HG02571 (cell line): Measurements from ENCODE around the gene PLOD1.
"Not testable (repeated sequence)": the region's sequence is repeated elsewhere in the genome, so short reads cannot be mapped to it uniquely, and the experiment has no call there.

ENCODE experiments used
- ATAC-seq: cut with Tn5 transposase; IDR thresholded peaks from one replicate; pipeline ENCODE4 v1.9.1; 2021; ENCODE audit warnings: mild to moderate bottlenecking, moderate library complexity; ENCODE audit not compliant: unreplicated experiment

PLOD1 gene

GRCh38 chr1:11934302-11935056 lies at the start of gene PLOD1:
TSS of gene PLOD1 (plus strand) at chr1:11934717. CDS start at chr1:11934780, 63 bp downstream.
- ATAC-seq: peak; percentile 83

DNA sequence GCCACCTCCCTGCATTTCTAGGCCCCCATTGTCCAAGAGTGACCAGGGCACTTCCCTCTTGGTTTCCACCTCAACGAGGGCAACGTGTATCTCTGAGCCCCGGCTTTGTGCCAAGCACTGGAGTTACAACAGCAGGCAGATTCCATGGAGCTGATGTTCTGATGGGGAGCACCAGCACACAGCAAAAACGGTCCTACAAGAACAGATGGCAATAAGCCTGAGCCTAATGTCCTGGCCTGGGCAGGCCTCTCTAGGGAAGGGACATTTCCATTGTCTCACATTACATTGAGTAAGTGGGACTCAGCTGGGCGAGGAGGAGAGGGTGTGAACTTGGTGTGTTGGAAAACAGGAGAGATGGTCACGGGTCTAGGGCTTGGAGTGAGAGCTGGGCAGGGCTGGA lies 48.6 kb upstream of the PLOD1 start:
- ATAC-seq: no peak

GRCh38 chr1:11886986-11887665 lies 47.4 kb upstream of the PLOD1 start:
- ATAC-seq: no peak

- ATAC-seq: no peak
Observed at GRCh38 chr1:11887666-11888007, 46.9 kb upstream of the PLOD1 start.

DNA sequence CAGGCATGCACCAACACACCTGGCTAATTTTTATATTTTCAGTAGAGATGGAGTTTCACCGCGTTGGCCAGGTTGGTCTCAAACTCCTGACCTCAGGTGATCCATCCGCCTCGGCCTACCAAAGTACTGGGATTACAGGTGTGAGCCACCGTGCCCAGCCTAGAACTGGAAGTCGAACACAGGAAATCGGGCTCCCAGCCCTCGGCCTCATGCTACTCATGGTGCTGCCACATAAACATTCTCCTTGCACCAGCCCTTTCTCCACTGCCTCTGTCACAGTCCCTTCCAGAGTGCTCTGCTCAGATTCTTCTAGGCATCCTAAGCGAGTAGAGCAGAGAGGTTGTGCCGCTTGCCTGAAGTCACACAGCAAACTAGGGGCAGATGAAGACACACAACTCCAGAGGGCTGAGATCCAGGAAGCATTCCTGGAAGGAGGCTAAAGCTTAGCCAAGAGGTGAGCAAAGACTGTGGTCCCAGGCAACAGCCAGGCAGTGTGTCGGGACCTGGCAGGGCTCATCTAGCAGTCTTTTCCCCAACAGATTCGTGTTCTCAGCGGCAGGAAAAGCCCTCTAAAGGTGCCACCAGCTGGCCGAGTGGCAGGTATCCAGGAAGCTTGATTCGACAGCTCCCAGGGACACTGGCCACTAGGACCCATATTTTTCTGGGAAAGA lies 46.2 kb upstream of the PLOD1 start:
- no peak for ATAC-seq

- ATAC-seq: no peak
Observed at GRCh38 chr1:11888877-11889208, 45.7 kb upstream of the PLOD1 start.

- no peak for ATAC-seq
Observed at GRCh38 chr1:11891433-11892186, 42.9 kb upstream of the PLOD1 start.

GRCh38 chr1:11893907-11894251 lies 40.6 kb upstream of the PLOD1 start:
- no peak for ATAC-seq

GRCh38 chr1:11894501-11894900 lies 40.0 kb upstream of the PLOD1 start:
- ATAC-seq: not testable (repeated sequence)

- ATAC-seq: no peak
Observed at GRCh38 chr1:11898086-11898785, 36.3 kb upstream of the PLOD1 start.

DNA sequence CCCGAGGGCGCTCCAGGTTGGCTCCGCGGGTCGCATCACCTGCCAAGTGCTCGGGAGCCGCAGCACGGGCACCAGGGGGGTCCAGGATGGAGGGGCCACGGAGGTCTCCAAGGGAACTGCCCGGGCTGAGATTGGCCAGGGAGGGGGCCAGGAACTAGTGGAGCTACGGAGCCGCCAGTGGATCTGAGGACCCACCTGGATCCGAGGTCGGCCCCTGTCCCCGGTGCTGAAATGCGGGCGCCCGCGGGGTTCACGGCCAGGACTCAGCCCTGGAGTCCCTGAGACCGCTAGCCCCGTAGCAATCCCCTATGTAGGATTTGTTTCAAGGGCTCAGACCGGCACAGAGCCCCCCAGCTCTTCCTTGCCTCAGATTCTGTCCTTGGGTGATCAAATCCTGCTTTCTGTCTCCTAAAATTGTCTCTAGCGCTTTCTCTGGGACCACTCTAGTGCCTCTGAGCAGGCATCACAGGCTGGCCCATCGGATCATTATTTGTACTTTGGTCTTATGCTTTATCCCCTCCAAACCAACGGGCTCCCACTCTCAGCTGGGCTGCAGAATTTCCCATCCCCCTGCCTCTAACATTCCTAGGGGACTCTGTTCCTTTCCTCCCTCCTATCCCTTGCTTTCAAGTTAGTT lies 35.6 kb upstream of the PLOD1 start:
- ATAC-seq: no peak

- ATAC-seq: not testable (repeated sequence)
Observed at GRCh38 chr1:11901446-11901845, 33.1 kb upstream of the PLOD1 start.

- no peak for ATAC-seq
Observed at GRCh38 chr1:11903210-11903609, 31.3 kb upstream of the PLOD1 start.

DNA sequence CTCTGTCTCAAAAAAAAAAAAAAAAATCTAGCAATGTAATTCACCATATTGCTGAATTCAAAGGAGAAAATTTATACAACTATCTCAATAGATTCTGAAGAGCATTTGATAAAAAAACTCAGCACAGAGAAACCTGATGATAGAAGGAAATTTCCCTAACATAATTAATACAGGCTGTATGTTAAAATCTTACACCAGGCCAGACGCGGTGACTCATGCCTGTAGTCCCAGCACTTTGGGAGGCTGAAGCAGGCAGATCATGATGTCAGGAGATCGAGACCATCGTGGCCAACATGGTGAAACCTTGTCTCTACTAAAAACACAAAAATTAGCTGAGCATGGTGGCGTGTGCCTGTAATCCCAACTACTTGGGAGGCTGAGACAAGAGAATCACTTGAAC lies 30.4 kb upstream of the PLOD1 start:
- not testable (repeated sequence) for ATAC-seq

GRCh38 chr1:11904978-11905377 lies 29.5 kb upstream of the PLOD1 start:
- ATAC-seq: no peak

- no peak for ATAC-seq
Observed at GRCh38 chr1:11906870-11907269, 27.6 kb upstream of the PLOD1 start.

DNA sequence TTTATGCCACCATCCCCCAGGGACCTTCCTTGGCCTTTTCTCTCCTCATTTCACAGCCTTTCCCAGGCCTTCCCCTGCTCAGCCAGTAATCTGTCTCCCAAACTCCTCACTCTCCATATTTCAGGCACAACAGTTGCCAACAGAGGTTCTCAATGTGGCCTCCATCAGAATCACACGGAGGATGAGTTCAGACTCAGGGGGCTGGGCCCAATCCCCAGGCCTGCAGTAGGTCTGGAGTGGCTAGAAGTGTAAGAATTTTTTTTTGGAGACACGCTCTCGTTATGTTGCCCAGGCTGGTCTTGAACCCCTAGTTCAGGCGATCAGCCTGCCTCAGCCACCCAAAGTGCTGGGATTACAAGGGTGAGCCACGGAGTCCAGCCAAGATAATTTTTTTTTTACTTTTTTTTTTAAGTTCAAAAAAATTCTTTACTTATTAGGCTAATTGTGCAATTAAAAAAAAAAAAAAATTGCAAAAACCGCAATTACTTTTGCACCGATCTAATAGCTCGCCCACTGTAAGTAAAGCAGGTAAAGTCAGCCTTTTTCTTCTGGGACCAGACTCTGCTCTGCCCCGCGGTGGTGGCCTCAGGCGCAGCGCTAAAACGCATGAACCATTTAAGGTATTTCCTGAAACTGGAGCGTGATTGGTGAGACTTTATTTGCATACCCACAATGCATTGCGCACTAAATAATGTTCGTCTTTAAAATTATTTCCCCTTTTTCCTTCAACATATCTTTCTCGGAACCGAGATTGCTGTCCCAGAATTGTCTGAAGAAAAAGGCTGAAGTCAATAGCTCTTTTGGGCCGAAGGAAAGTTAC lies 27.0 kb upstream of the PLOD1 start:
- ATAC-seq: peak; percentile 45

- peak; percentile 42 for ATAC-seq
Observed at GRCh38 chr1:11908095-11908675, 26.3 kb upstream of the PLOD1 start.

DNA sequence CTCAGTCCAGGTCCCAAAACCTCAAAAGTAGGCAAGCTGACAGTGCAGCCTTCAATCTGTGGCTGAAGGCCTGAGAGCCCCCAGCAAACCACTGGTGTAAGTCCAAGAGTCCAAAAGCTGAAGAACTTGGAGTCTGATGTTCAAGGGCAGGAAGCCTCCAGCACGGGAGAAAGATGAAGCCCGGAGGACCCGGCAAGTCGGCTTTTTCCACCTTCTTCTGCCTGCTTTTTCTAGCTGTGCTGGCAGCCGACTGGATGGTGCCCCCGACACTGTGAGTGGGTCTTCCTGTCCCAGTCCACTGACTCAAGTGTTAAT lies 23.6 kb upstream of the PLOD1 start:
- not testable (repeated sequence) for ATAC-seq
